ENCODE results near the gene PYCR2.
"Not testable (repeated sequence)": the region's sequence is repeated elsewhere in the genome, so short reads cannot be mapped to it uniquely, and the experiment has no call there.

PYCR2 gene

DNA sequence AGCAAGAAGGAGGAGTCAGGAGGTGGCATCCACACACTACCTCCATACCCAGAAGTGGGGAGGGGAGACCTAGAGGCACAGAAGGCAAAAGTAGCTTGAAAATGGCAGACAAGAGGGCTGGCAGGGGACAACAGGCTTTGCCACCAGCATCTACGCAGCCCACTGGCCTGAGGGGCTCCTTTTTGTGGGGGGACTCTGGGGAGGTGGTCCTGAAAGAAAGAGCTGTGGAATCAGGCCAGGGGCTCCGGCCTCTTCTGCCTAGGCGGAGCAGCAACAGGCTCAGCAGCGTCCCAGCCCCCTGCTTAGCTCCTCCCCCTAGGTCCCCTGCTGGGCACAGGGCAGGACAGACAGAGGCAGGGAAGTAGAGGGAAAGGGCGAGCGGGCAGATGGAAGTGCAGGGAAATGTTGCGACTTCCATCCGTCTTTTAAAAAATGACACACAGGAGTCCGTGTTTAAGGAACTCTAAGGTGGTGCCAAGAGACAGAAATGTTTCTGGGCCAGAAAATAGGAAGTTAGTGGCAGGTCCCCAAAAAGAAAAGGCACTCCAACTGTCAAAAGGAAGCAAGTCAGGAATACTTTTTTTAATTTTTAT is 27.0 kb upstream of the PYCR2 start:
- FAIRE-seq (no peak), DNase-seq (ENCODE audit: insufficient read length, low spot score) (no peak)
- TF ChIP-seq POLR2A (IDR thresholded peaks at IDR 0.05; ENCODE audit: low read depth, low read length): no peak

DNA sequence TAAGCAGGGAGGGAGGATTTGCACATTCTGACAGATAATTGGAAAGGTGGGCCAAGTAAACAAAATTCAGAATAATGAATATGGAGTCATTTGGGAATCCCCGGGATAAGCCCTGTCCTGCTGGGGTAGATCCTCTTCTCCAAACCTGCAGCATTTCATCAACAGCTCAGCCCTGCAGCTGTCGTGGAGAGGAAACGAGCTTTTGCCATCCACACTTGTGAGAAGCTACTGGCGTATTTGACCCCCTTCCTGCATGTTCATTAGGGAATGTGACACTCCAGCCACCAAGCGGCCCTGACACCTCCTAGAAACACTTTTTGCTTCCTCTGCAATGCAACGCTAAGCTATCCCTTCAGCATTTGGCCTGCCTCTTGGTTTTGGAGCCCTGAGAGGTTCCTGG is 25.0 kb upstream of the PYCR2 start:
- no peak for TF ChIP-seq POLR2A (IDR thresholded peaks at IDR 0.05; ENCODE audit: low read depth, low read length)
- FAIRE-seq: no peak
- DNase-seq (ENCODE audit: insufficient read length, low spot score): no peak

DNA sequence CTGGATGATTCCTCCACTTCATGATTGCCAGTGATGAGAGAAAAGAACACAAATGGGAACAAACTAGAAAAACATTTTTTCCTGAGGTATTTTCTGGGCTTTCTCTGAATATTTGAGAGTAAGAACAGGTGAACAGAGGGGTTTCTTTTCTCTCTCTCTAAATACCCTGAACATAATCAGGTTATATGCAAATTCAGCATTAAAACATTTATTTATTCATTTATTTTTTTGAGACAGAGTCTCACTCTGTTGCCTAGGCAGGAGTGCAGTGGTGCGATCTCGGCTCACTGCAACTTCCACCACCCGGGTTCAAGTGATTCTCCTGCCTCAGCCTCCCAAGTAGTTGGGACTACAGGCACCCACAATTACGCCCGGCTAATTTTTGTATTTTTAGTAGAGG is 22.8 kb upstream of the PYCR2 start:
- DNase-seq (ENCODE audit: insufficient read length, low spot score) (no peak), FAIRE-seq (no peak)
- TF ChIP-seq POLR2A (IDR thresholded peaks at IDR 0.05; ENCODE audit: low read depth, low read length): no peak

DNA sequence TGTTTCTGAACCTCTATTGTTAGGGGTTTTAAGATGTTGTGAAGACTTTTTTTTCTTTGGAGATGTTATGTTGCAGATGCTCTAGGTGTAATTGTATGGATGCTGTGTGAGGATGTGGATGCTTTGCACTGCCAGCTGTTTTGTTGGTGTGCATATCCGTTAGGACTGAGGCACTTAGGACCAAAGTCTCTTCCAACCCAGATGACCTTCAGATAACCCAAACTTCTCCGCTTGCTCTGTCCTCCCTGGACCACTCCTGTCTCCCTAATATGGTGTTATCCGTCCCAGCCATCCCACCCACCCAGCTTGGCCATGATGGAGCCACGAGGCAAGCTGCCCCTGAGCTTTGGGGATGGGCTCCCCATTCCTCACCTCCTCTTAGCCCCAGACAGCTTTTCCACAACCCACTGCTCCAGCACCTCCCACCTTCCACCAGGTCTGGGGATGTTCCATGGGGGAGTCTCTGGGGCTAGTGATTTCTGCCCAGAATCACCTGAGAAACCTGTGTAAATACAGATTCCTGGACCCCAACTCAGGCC is 22.1 kb upstream of the PYCR2 start:
- no peak for FAIRE-seq
- no peak for DNase-seq (ENCODE audit: insufficient read length, low spot score)
- TF ChIP-seq POLR2A (IDR thresholded peaks at IDR 0.05; ENCODE audit: low read depth, low read length): no peak

DNA sequence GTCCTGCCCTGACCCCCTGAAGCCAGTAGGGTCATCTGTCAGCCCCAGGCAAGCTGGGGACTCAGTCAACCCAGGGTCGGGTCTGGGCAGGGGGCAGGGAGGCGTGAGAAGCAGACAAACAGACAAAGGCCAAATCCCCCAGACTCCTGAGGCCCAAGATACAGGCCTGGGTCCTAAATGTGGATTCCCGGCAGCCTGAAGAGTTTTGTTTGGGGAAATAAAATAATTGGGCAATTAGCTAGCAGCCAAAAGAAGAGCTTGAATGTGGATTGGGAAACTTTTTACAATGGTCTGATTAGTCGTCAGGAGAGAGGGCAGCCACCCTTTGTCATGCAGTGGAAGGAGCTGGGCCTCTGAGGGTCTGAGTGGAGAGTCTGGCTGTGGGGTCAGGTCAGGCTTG is 21.5 kb upstream of the PYCR2 start:
- no peak for DNase-seq (ENCODE audit: insufficient read length, low spot score)
- no peak for TF ChIP-seq POLR2A (IDR thresholded peaks at IDR 0.05; ENCODE audit: low read depth, low read length)
- FAIRE-seq: no peak

GRCh38 chr1:225944951-225945350 is 20.9 kb upstream of the PYCR2 start:
- FAIRE-seq: no peak
- DNase-seq (ENCODE audit: insufficient read length, low spot score): no peak
- no peak for TF ChIP-seq POLR2A (IDR thresholded peaks at IDR 0.05; ENCODE audit: low read depth, low read length)

DNA sequence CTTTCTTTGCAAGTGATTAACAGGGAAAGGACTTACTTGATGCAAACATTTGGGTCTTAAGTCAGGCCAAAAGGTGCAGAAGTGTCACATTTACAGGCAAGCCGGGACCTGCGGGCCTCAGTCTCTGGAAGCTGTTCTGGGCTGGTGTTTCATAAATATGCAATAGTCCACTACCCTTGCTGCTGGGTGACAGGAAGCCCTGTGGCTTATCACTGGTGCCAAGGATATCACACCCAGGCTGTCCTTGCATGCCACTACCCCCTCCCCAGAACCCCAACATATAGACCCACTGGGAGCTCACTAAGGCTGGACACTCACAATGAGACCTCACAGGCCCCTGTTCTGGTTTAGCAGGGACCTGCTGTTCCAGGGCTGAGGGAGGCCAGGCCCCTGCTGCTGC is 20.3 kb upstream of the PYCR2 start:
- TF ChIP-seq POLR2A (IDR thresholded peaks at IDR 0.05; ENCODE audit: low read depth, low read length): no peak
- FAIRE-seq (no peak), DNase-seq (ENCODE audit: insufficient read length, low spot score) (no peak)

DNA sequence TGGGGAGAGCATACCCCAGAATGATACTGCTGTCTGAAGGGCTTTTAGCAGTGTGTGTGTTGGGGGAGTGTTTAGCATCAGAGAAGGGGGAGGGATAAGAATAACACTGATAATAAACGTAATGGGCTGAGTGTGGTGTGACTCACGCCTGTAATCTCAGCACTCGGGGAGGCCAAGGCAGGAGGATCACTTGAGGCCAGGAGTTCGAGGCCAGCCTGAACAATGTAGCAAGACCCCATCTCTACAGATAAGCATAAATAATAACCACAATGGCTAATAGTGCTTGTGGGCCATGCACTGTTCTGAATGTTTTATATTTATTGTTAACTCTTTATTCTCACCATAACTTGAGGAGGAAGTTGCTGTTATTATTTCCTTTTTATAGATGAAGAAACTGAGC is 19.5 kb upstream of the PYCR2 start:
- DNase-seq (ENCODE audit: insufficient read length, low spot score): no peak
- FAIRE-seq: no peak
- TF ChIP-seq POLR2A (IDR thresholded peaks at IDR 0.05; ENCODE audit: low read depth, low read length): no peak

GRCh38 chr1:225942574-225942973 is 18.5 kb upstream of the PYCR2 start:
- no peak for FAIRE-seq
- DNase-seq (ENCODE audit: insufficient read length, low spot score): no peak
- TF ChIP-seq POLR2A (IDR thresholded peaks at IDR 0.05; ENCODE audit: low read depth, low read length): no peak

DNA sequence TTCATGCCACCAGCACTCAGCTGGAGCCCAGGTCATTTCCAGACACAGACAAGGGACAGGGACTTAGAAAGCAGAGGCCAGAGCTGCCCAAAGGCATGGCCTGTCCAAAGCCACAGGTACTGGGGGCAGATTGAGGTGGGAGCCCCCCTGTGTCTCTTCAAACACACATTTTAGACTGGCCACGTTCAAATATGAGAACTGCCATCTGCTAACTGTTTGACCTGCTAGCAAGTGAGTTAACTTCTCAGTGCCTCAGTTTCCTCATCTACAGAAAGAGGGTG is 17.8 kb upstream of the PYCR2 start:
- no peak for TF ChIP-seq POLR2A (IDR thresholded peaks at IDR 0.05; ENCODE audit: low read depth, low read length)
- no peak for FAIRE-seq
- no peak for DNase-seq (ENCODE audit: insufficient read length, low spot score)

- no peak for FAIRE-seq
- no peak for TF ChIP-seq POLR2A (IDR thresholded peaks at IDR 0.05; ENCODE audit: low read depth, low read length)
- DNase-seq (ENCODE audit: insufficient read length, low spot score): no peak
Observed at GRCh38 chr1:225941187-225941941, 17.3 kb upstream of the PYCR2 start, which contains the start of gene LEFTY2. Gene LEFTY2 (minus strand): TSS chr1:225941220. CDS start chr1:225941140, 80 bp downstream.

DNA sequence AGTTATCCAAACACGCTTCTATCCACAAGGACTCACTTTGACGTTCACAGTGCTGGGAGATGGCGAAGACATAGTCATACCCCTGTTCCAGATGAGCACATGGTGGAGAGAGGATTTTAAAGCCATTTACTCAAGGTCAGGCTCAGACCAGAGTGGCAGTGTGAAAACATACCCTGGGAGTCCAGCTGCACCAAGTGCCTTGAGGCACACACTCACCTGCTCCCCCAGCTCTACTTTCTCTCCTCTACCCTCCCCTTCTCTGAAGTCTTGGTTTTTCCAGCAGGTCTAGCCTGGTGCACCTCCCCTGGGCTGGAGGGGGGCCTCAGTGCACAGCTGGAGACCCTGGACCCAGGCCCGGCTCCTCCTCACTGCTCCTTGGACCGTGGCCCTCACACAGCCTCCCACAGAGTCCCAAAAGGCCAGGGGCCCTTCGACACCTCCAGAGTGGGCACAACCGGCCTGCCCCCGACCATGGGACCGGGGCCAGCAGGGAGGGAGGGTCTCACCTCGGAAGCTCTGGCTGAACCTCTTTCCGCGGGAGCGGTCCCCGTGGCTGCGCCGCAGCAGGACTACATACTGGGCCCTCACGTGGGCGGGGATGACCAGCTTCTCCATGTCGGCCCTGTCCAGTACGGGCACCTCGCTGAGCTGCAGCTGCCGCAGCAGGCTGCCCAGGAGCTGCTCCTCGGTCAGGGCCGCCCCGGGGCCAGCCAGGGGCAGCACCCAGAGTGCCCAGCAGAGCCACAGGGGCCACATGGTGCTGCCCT is 16.5 kb upstream of the PYCR2 start:
- no peak for DNase-seq (ENCODE audit: insufficient read length, low spot score)
- TF ChIP-seq POLR2A (IDR thresholded peaks at IDR 0.05; ENCODE audit: low read depth, low read length): no peak
- no peak for FAIRE-seq

DNA sequence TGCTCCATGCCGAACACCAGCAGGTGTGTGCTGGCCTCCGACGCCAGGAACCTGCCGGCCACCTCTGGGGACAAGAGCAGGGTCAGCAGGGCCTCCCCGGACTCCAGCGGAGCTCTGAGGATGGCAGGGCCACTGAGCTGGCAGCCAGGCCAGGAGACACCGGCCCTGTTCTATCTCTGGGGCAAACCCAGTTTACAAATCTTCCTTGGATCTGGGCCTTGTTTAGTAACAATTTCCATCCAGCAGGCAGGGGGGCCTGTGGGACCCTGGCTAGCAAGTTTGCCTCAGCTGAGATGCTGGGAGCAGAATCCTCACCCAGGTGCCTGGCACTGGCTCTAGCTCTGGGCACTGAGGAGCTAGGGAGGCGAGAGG is 15.9 kb upstream of the PYCR2 start:
- not testable (repeated sequence) for FAIRE-seq; DNase-seq (ENCODE audit: insufficient read length, low spot score)

DNA sequence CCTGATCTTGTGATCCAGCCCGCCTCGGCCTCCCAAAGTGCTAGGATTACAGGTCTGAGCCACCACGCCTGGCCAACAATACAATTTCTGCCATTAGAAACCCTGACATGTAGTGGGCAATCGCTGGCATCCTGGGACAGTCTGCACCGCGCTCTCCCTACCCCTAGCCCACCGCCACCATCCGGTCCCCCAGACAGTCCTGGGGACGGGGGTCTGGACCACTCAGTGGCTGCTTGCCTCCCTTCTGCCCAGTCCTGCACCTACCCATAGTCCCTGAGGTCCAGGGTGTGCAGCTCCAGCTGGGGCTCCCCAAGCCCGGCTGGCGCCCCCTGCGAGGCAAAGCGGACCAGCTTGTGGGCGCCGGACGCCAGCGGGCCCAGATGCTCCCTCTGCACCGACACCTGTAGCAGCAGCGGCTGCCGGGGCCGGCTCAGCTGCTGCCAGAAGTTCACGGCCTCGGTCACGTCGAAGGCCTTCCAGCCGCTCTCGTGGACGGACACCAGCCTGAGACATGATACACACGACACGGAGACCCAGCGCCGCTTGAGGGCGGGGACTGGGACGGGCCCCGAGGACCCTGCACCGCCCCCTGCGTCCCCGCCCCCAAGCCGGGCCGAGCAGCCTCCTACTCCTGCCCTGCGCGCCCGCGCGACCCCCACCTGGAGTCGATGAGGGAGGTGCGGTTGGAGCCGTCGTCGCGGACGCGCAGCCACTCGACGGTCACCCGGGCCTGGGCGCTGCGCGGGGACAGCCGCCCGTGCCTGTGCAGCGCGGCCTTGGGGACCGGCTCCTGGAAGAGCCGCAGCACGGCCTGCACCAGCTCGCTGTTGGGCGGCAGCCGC is 15.3 kb upstream of the PYCR2 start:
- not testable (repeated sequence) for FAIRE-seq

More for the DNA sequence above, 15.3 kb upstream of the PYCR2 start:
- not testable (repeated sequence) for DNase-seq (ENCODE audit: insufficient read length, low spot score)

All from H54 (cell line).